Smooth muscle cell (in vitro differentiated cells): ENCODE data around the gene MAN1A1. TPM values are rescaled to one million over a fixed set of nuclear protein-coding genes. Genes with fewer than 3 reads are reported as not detected.

Experiments
- DNase-seq: peaks from one replicate; lab custom pipeline; 2025; ENCODE audit not compliant: unreplicated experiment; lab: John Stamatoyannopoulos, UW
- H2AFZ ChIP-seq: fragments of 200-600 bp; sonication (generic); 2 replicates; pipeline ENCODE4 v1.6.0; 2016; ENCODE audit warnings: antibody characterized with exemption, low read depth, mild to moderate bottlenecking
- H3F3A ChIP-seq: fragments of 200-600 bp; sonication (generic); 2 replicates; pipeline ENCODE4 v1.6.0; 2017; ENCODE audit warnings: antibody characterized with exemption, low read depth
- H3K27ac ChIP-seq: fragments of 200-600 bp; sonication (generic); 2 replicates; pipeline ENCODE4 v1.5.1; 2016; ENCODE audit warnings: low read depth, mild to moderate bottlenecking
- H3K27me3 ChIP-seq: fragments of 200-600 bp; sonication (generic); 2 replicates; pipeline ENCODE4 v1.6.1; 2016; ENCODE audit warnings: low read depth, mild to moderate bottlenecking
- H3K36me3 ChIP-seq: fragments of 200-600 bp; sonication (generic); 2 replicates; pipeline ENCODE4 v1.5.1; 2016; ENCODE audit warnings: low read depth
- H3K4me1 ChIP-seq: fragments of 200-600 bp; sonication (generic); 2 replicates; pipeline ENCODE4 v1.5.1; 2016; ENCODE audit warnings: low read depth
- H3K4me2 ChIP-seq: fragments of 200-600 bp; sonication (generic); 2 replicates; pipeline ENCODE4 v1.6.0; 2016; ENCODE audit warnings: mild to moderate bottlenecking
- H3K4me3 ChIP-seq: fragments of 200-600 bp; sonication (generic); 2 replicates; pipeline ENCODE4 v1.5.1; 2016; ENCODE audit warnings: mild to moderate bottlenecking
- H3K79me2 ChIP-seq: fragments of 200-600 bp; sonication (generic); 2 replicates; pipeline ENCODE4 v1.6.0; 2016; ENCODE audit warnings: low read depth, mild to moderate bottlenecking
- H3K9ac ChIP-seq: fragments of 200-600 bp; sonication (generic); 2 replicates; pipeline ENCODE4 v1.6.0; 2016; ENCODE audit warnings: low read depth
- H3K9me3 ChIP-seq: fragments of 200-600 bp; sonication (generic); replicated peaks from 2 replicates; pipeline ENCODE4 v1.5.1; 2016; ENCODE audit warnings: low read depth
- H4K20me1 ChIP-seq: fragments of 200-600 bp; sonication (generic); 2 replicates; pipeline ENCODE4 v1.6.0; 2016; ENCODE audit warnings: low read depth
- CTCF ChIP-seq: fragments of 200-600 bp; sonication (generic); IDR thresholded peaks from 2 replicates; pipeline ENCODE4 v1.5.1; 2017; ENCODE audit warnings: borderline replicate concordance, mild to moderate bottlenecking, antibody characterized with exemption; ENCODE audit not compliant: insufficient read depth, poor library complexity, severe bottlenecking
- WGBS: methylation state at CpG from one replicate; pipeline ENCODE4 v1.1.7; 2016; ENCODE audit warnings: low lambda C conversion rate; 5-methylcytosine and 5-hydroxymethylcytosine counted together
- polyA plus RNA-seq: library from polyadenylated mRNA; unstranded; fragments of >200 nt; fragmentation: Nextera tagmentation; extraction: Ambion mirVana; gene quantifications from 2 replicates; pipeline ENCODE4 v1.2.1, GENCODE V29; 2016
- total RNA-seq: library from RNA; depleted of rRNA; stranded (reverse); fragments of >200 nt; gene quantifications from 2 replicates; pipeline ENCODE4 v1.2.3, GENCODE V29; 2014

MAN1A1 gene
- total and polyA plus RNA-seq, 2 experiments from 2014 or later = 57.1 to 127 TPM

GRCh38 chr6:119140196-119141140 is 209.1 kb downstream of the MAN1A1 start:
- WGBS = 62% methylated on average over 12 of the region's 12 CpGs

GRCh38 chr6:119138906-119139541 is 210.5 kb downstream of the MAN1A1 start:
- TF ChIP-seq CTCF = no peak
- Histone ChIP-seq H3K79me2 (no peaks in the 10 kb centered on the region), H3K36me3 (no peaks in the 10 kb centered on the region), H3K4me2 (peak overlapping the region; percentile 2), H3K9me3 (no peaks in the 10 kb centered on the region), H3K4me1 (peaks cover 3% of the 10 kb centered on the region), H3K27me3 (no peaks in the 10 kb centered on the region), H3K4me3 (no peak overlapping the region), H3K27ac (peak overlapping the region; percentile 58), H3K9ac (no peak overlapping the region), H4K20me1 (no peaks in the 10 kb centered on the region), H3F3A (peaks cover 20% of the 10 kb centered on the region), H2AFZ (peak overlapping the region; percentile 79)
- no peak for DNase-seq
- WGBS = 33% methylated on average over 7 of the region's 7 CpGs

More at GRCh38 chr6:119140196-119141140, 209.1 kb downstream of the MAN1A1 start:
- Histone ChIP-seq H3K27ac (no peak overlapping the region), H2AFZ (no peak overlapping the region), H3F3A (peaks cover 20% of the 10 kb centered on the region), H3K4me2 (peak overlapping the region; percentile 12), H3K27me3 (no peaks in the 10 kb centered on the region), H3K9me3 (no peaks in the 10 kb centered on the region), H4K20me1 (no peaks in the 10 kb centered on the region), H3K36me3 (no peaks in the 10 kb centered on the region), H3K79me2 (no peaks in the 10 kb centered on the region), H3K9ac (no peak overlapping the region), H3K4me3 (no peak overlapping the region), H3K4me1 (peaks cover 3% of the 10 kb centered on the region)
- no peak for TF ChIP-seq CTCF
- DNase-seq = no peak

GRCh38 chr6:119137194-119138072 is 212.1 kb downstream of the MAN1A1 start:
- TF ChIP-seq CTCF = no peak
- Histone ChIP-seq H3K4me1 (peaks cover 3% of the 10 kb centered on the region), H3K4me2 (no peak overlapping the region), H3K4me3 (no peak overlapping the region), H3K27me3 (no peaks in the 10 kb centered on the region), H2AFZ (no peak overlapping the region), H3K27ac (no peak overlapping the region), H4K20me1 (no peaks in the 10 kb centered on the region), H3K9ac (no peak overlapping the region), H3K36me3 (no peaks in the 10 kb centered on the region), H3K9me3 (no peaks in the 10 kb centered on the region), H3F3A (peaks cover 20% of the 10 kb centered on the region), H3K79me2 (no peaks in the 10 kb centered on the region)
- 69% methylated on average over 5 of the region's 5 CpGs for WGBS
- DNase-seq = no peak
